GM18499 (cell line): ENCODE measurements around the gene UBR4.
"Not testable (repeated sequence)": the region's sequence is repeated elsewhere in the genome, so short reads cannot be mapped to it uniquely, and the experiment has no call there.

Experiments used
- ATAC-seq: cut with Tn5 transposase; IDR thresholded peaks from one replicate; pipeline ENCODE4 v1.9.1; 2021; ENCODE audit warnings: moderate number of reproducible peaks; ENCODE audit not compliant: insufficient read depth, unreplicated experiment

UBR4 gene

GRCh38 chr1:19220991-19221390 is 10.9 kb upstream of the UBR4 start:
- ATAC-seq = no peak

GRCh38 chr1:19220080-19220846 is 10.2 kb upstream of the UBR4 start:
- no peak for ATAC-seq

- no peak for ATAC-seq
Observed at GRCh38 chr1:19219451-19219850, 9.4 kb upstream of the UBR4 start.

DNA sequence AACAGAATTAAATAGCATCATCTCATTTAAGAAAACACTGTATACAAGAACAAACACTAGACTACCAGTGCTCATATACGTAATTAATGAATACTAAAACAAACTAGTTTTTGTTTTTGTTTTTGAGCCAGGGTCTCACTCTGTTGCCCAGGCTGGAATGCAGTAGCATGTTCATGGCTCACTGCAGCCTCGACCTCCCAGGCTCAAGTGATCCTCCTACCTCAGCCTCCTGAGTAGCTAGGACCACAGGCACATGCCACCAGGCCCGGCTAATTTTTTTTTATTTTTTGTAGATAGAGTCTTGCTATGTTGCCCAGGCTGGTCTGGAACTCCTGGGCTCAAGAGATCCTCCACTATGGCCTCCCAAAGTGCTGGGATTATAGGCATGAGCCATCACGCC is 6.5 kb upstream of the UBR4 start:
- ATAC-seq = not testable (repeated sequence)

DNA sequence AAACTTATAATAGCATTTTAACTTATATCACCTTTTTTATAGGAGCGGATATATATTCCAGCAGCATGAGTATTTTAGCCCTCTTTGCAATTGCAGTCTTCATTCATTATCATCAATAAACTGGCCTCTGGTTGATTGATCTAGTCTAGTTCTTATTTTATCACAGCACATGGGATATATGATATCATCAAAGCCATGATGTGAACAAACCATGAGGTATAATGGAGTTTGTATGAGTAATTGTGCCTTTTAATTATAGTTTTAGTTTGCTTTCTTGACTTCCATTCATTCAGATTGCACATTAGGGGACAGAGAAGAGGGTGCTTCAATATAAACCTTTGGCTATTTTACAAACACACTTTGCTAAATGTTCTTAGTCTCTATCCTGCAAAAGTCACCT is 3.5 kb upstream of the UBR4 start:
- ATAC-seq = no peak

- no peak for ATAC-seq
Observed at GRCh38 chr1:19212167-19212566, 2.1 kb upstream of the UBR4 start.

GRCh38 chr1:19210772-19211549 is 895 bp upstream of the UBR4 start:
- ATAC-seq = no peak

GRCh38 chr1:19209439-19209989 is 552 bp downstream of the UBR4 start:
- peak; percentile 29 for ATAC-seq

DNA sequence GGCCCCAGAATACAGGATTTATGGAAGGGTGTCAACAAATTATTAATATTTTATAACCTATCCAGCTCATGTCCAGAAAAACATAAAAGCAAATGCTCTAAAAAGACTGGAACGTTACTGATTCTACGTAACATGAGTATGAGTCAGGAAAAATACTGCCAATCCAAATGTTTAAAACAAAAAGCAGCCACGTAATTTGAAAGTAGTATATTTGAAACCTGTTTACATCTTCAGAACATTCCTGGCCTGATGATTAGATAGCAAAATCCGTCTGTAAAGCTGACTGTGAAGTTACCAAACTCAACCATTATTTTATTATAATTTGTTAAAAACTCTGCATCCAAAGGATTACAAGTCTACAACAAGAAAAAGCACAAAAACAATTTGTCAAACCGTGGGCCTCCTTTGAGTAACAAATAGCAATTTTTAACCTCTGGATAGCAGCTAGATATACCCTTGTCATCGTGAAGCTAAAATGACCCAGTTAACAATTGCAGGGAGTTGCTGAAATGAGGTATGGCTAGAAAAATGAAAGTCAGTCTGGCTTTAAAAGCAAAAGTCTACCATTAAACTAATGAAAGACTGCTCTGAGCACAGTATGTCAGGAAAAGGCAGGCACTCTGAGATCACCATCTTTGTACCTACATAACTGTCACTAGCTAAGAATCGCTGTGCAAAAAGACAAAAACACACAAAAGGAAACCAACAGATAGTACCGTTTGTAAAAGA is 1.2 kb downstream of the UBR4 start:
- no peak for ATAC-seq

DNA sequence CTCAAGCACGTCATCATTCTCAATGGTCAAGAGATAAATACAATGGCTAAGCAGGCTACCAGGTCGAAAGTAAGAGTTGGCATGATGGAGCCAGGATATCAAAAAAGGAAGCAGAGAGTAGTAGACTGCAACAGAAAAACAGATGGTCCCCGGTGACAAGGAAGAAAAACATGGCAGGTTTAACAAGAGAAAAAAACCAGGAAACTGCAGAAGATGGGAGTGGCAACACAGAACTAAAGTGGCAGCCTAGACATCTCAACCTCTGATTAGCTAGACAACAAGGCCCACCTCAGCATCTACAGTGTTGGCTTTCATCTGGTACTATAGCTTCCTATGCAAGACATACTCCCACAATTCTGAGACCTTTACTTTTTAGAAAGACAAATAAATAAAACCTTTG is 3.1 kb downstream of the UBR4 start:
- ATAC-seq = no peak

- no peak for ATAC-seq
Observed at GRCh38 chr1:19205845-19206244, 4.2 kb downstream of the UBR4 start.

DNA sequence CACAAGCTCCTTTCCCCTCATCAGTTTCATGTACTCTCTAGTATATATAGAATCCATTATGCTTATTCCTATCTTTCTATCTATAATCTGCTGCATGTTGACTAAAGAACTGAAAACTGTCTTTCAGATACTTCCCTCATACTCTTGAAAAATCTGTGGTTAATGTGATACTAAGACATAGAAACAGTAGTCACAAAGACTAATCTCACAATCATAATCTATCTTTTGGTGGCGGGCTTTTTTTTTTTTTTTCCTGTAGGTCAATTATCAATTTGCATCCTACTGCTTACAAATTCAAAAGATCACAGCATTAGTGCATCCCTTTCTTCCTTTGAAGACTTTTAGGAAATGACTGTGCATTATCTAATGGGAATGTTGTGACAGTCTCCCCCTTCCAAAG is 4.7 kb downstream of the UBR4 start:
- no peak for ATAC-seq

DNA sequence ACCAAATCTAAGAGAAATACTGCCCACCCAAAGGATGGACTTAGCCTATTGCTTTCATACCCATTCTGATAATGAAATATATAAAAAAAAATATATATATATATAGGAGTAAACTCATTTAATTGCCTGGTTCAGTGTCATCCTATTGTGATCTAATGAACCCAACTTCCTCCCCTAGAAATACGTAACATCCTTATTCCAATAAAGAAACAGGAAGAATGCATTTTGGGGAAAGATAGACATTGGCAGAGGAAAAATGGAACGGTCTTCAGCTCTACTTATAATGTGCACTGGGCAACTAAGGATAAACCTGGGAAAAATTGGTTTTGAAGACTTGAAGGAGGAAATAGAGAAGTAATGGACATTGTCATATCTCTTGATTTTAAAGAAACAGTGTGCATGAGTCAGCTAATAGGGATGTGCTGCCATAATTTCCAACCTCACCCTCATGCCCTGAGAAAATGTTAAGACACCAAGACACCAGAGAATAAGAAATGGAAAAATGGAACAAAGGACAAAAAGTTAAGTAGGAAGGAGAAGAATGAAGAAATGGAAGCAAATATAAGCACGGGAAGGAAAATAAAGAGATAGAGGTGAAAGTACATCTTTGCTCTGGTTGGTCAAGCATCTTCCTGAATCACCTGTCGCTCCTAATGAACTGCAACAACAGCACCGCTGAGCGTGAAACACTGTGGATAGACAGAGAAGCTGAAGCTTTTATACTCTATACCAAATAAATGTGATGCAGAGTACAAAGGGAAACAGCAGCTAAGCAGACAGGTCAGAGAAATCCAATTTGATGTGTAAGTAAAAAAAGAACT is 5.4 kb downstream of the UBR4 start:
- ATAC-seq = no peak

- ATAC-seq = no peak
Observed at GRCh38 chr1:19203440-19203839, 6.6 kb downstream of the UBR4 start.

DNA sequence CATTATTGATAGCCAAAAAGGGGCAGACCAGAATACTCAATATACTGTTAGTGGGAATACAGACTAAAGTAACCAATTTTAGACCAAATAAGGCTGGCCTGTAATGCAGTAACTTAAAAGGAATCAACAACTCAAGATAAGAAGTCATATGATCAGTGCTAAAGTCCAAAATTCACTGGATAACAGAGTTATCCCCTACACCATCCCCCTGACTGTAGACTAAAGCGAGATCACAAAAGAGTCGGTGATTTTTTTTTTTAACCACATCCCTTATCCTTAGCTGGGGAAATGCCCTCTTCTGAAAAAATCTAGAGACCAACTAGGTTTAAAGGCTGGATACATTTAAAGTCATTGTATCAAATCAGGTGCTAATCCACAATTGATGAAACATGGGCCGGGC is 7.7 kb downstream of the UBR4 start:
- no peak for ATAC-seq

GRCh38 chr1:19199969-19200604 is 10.0 kb downstream of the UBR4 start:
- no peak for ATAC-seq

DNA sequence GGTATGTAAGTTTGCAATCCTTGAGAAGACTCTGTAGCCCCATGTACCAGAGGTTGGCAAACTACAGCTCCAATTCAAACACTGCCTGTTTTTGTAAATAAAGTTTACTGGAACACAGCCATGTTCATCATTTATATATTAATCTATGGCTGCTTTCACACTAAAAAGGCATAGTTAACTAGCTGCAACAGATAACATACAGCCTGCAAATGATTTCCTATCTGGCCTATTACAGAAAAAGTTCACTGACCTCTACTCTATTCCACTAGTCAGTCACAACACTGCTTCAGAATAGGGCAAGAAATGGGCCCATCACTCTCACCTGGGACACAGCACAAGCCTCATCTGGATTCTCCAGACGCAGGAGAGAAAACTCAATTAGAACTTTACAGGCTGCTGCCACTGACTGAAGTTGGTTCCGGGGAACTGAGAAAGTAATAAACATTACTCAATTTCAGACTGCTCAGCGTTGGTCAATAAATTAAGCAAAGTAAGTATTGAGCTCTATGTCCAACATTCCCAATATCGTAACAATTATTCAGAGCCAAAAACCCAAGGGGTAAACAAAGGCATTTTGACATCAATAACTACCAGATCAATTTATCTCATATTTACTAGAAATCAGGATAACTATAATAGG is 10.6 kb downstream of the UBR4 start:
- ATAC-seq = no peak

- no peak for ATAC-seq
Observed at GRCh38 chr1:19198820-19199219, 11.2 kb downstream of the UBR4 start.

DNA sequence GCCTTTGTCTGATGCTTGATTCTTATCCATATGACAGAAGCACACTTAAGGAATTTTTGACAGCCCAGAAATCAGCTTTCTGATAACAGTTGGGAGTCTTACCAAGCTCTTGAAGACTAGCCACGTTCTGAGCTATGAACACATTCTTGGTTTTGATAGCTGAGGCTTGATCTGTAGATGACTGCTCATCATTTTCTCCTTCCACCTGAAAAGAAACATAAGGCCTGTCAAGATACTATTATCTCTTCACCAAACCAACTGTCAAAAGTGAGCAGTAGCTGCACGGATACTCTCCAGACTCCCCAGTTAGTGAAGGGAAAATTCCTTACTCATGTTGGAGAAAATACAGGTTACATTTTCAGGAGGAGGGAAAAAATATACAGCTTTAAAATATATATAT is 12.2 kb downstream of the UBR4 start:
- no peak for ATAC-seq
